OCI-LY7 (cell line): ENCODE results near the gene ADD3.

ENCODE experiments used
- EZH2phosphoT487 ChIP-seq: fragments of 200-600 bp; sonication (generic); IDR thresholded peaks from 2 replicates; pipeline ENCODE4 v1.6.1; 2018; ENCODE audit warnings: low read depth, borderline replicate concordance, mild to moderate bottlenecking, mixed run types, antibody characterized with exemption, low read length, moderate library complexity, mixed read lengths
- TF ChIP-seq, protein P1 (sequence below): fragments of 200-600 bp; sonication (generic); conservative IDR thresholded peaks from 2 replicates; pipeline ENCODE4 v1.5.1; 2014; ENCODE audit warnings: mild to moderate bottlenecking, antibody characterized with exemption, low read length, moderate library complexity, mixed read lengths

DNA sequence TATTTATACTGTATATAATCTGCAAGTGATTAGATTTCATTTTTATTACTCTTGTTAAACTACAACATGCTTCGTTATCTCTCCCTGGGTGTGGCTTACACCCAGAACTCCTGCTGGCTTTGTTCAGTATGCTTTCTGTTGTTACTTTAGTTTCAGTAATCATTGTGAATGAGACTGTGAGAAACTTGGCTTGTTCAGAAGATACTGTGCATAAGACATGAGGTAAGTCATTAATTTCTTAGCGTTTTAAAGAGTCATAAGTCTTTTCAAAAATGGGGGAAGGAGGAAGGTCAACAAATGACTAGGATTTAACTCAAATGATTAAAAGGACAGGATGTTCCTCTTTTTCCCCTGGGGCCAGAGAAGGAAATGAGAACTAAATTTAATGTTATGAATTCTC lies 11.6 kb upstream of the ADD3 start:
- TF ChIP-seq, protein P1, sequence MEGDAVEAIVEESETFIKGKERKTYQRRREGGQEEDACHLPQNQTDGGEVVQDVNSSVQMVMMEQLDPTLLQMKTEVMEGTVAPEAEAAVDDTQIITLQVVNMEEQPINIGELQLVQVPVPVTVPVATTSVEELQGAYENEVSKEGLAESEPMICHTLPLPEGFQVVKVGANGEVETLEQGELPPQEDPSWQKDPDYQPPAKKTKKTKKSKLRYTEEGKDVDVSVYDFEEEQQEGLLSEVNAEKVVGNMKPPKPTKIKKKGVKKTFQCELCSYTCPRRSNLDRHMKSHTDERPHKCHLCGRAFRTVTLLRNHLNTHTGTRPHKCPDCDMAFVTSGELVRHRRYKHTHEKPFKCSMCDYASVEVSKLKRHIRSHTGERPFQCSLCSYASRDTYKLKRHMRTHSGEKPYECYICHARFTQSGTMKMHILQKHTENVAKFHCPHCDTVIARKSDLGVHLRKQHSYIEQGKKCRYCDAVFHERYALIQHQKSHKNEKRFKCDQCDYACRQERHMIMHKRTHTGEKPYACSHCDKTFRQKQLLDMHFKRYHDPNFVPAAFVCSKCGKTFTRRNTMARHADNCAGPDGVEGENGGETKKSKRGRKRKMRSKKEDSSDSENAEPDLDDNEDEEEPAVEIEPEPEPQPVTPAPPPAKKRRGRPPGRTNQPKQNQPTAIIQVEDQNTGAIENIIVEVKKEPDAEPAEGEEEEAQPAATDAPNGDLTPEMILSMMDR: no peak
- no peak for TF ChIP-seq EZH2phosphoT487
